GM12873 (cell line): ENCODE data around the gene ETS2.

ENCODE experiments used
- CTCF ChIP-seq: IDR thresholded peaks from 2 replicates; pipeline ENCODE4 v1.5.1; 2012; ENCODE audit warnings: low read depth, mild to moderate bottlenecking, moderate library complexity, low read length, control low read depth; ENCODE audit not compliant: insufficient read depth; ENCODE audit errors: missing control alignments

ETS2 gene

GRCh38 chr21:38798081-38798480 lies 7.6 kb upstream of the ETS2 start:
- no peak for TF ChIP-seq CTCF

- no peak for TF ChIP-seq CTCF
Observed at GRCh38 chr21:38798481-38798882, 7.2 kb upstream of the ETS2 start.

- TF ChIP-seq CTCF = no peak
Observed at GRCh38 chr21:38800046-38800758, 5.5 kb upstream of the ETS2 start.

GRCh38 chr21:38800924-38801744 lies 4.6 kb upstream of the ETS2 start:
- TF ChIP-seq CTCF = no peak

- TF ChIP-seq CTCF = no peak
Observed at GRCh38 chr21:38802050-38803026, 3.4 kb upstream of the ETS2 start.

- TF ChIP-seq CTCF = no peak
Observed at GRCh38 chr21:38803075-38803660, 2.6 kb upstream of the ETS2 start.
